A549 (cell line): ENCODE measurements around the gene P3H2. TPM values are rescaled to one million over a fixed set of nuclear protein-coding genes. Genes with fewer than 3 reads are reported as not detected.

Experiments used
- ATAC-seq, 2 experiments: fragments of 200-7000 bp in 1 of 2; fragments of >200 bp in 1 of 2; cut with Nextera tagmentation in 1 of 2; cut with Tn5 transposase in 1 of 2; 3 replicates each; pipeline versions ENCODE4 v1.8.0 to v1.9.1; 2018 to 2020; ENCODE audit warnings: mild to moderate bottlenecking in 1 of 2, moderate library complexity in 1 of 2
- CTCF ChIA-PET: fragments of 300-600 bp; sonication (Branson Sonifier 250); formaldehyde crosslinking; extraction: SDS; loops from one replicate; lab custom pipeline; 2021; ENCODE audit warnings: antibody characterized with exemption, inconsistent platforms; lab: Yijun Ruan, JAX
- POLR2A ChIA-PET: fragments of 350-600 bp; formaldehyde crosslinking; extraction: SDS; loops from one replicate; lab custom pipeline; 2021; ENCODE audit warnings: antibody characterized with exemption, inconsistent platforms; lab: Yijun Ruan, JAX
- DNase-seq, 2 experiments: peaks; one replicate each; pipeline versions ENCODE4 v3.0.0 to v3.0.0-alpha.2; 2011 to 2016; ENCODE audit warnings: low read depth in 1 of 2, low spot score in 1 of 2
- FAIRE-seq: peaks from 2 replicates; lab custom pipeline; 2011; peaks lifted over from hg19 to GRCh38; lab: Jason Lieb, UNC
- H3K27ac ChIP-seq, 2 experiments: fragments of >200 bp; sonication (Bioruptor Twin); formaldehyde crosslinking; 3 replicates each; pipeline ENCODE4 v1.5.1; 2016 to 2017
- H3K4me1 ChIP-seq: fragments of >200 bp; sonication (Bioruptor Twin); formaldehyde crosslinking; 3 replicates; pipeline ENCODE4 v1.6.1; 2016
- H3K4me2 ChIP-seq: fragments of >200 bp; sonication (Bioruptor Twin); formaldehyde crosslinking; 3 replicates; pipeline ENCODE4 v1.6.1; 2016
- H3K4me3 ChIP-seq: fragments of >200 bp; sonication (Bioruptor Twin); formaldehyde crosslinking; 3 replicates; pipeline ENCODE4 v1.5.1; 2016
- H3K9me3 ChIP-seq: fragments of >200 bp; sonication (Bioruptor Twin); formaldehyde crosslinking; 3 replicates; pipeline ENCODE4 v1.6.1; 2016
- CEBPB ChIP-seq, 2 experiments: fragments of >200 bp in 1 of 2; sonication (Bioruptor Twin) in 1 of 2; formaldehyde crosslinking in 1 of 2; IDR thresholded peaks; 2 replicates each; pipeline ENCODE4 v1.6.1; 2012 to 2016
- CHD2 ChIP-seq: fragments of 150-350 bp; IDR thresholded peaks from 2 replicates; pipeline ENCODE4 v1.6.1; 2014; ENCODE audit warnings: low read length; ENCODE audit not compliant: partially characterized antibody
- CTCF ChIP-seq: fragments of >200 bp; sonication (Bioruptor Twin); formaldehyde crosslinking; IDR thresholded peaks from 3 replicates; pipeline ENCODE4 v1.5.1; 2016
- EHMT2 ChIP-seq: fragments of 200-600 bp; sonication (generic); IDR thresholded peaks from 2 replicates; pipeline ENCODE4 v1.6.1; 2016; ENCODE audit warnings: antibody characterized with exemption, low read depth, mild to moderate bottlenecking, moderate library complexity
- EP300 ChIP-seq, 2 experiments: fragments of >200 bp; sonication (Bioruptor Twin); formaldehyde crosslinking; IDR thresholded peaks; 2 replicates in 1 of 2; 3 replicates in 1 of 2; pipeline ENCODE4 v1.6.1; 2016 to 2017
- FOSB ChIP-seq: fragments of 250-450 bp; sonication (Bioruptor Pico); IDR thresholded peaks from 2 replicates; pipeline ENCODE4 v1.5.0; 2020; ENCODE audit warnings: mild to moderate bottlenecking, moderate library complexity
- FOSL2 ChIP-seq, 2 experiments: fragments of 450-650 bp in 1 of 2; fragments of >200 bp in 1 of 2; sonication (Bioruptor Twin) in 1 of 2; formaldehyde crosslinking; IDR thresholded peaks; 2 replicates each; pipeline versions ENCODE4 v1.5.0 to v1.6.1; 2016 to 2020; ENCODE audit warnings: mild to moderate bottlenecking in 1 of 2, moderate library complexity in 1 of 2
- GATA3 ChIP-seq: IDR thresholded peaks from 2 replicates; pipeline ENCODE4 v1.6.1; 2012; ENCODE audit warnings: borderline replicate concordance
- HEYL ChIP-seq: fragments of 250-450 bp; sonication (Bioruptor Pico); IDR thresholded peaks from 2 replicates; pipeline ENCODE4 v1.8.0; 2021; ENCODE audit warnings: mild to moderate bottlenecking, moderate library complexity
- HMGXB4 ChIP-seq: fragments of 250-450 bp; sonication (Bioruptor Pico); IDR thresholded peaks from 2 replicates; pipeline ENCODE4 v1.5.0; 2021; ENCODE audit warnings: mild to moderate bottlenecking, moderate library complexity, borderline replicate concordance
- JUN ChIP-seq, 2 experiments: fragments of >200 bp; sonication (Bioruptor Twin); formaldehyde crosslinking; IDR thresholded peaks; 2 replicates in 1 of 2; 3 replicates in 1 of 2; pipeline ENCODE4 v1.6.1; 2016 to 2017
- JUNB ChIP-seq: fragments of >200 bp; sonication (Bioruptor Twin); formaldehyde crosslinking; IDR thresholded peaks from 2 replicates; pipeline ENCODE4 v1.6.1; 2016
- KDM1A ChIP-seq: fragments of 200-600 bp; sonication (generic); IDR thresholded peaks from 2 replicates; pipeline ENCODE4 v1.6.1; 2016; ENCODE audit warnings: low read depth, mild to moderate bottlenecking
- MAFK ChIP-seq: fragments of 450-650 bp; IDR thresholded peaks from 2 replicates; pipeline ENCODE4 v1.6.1; 2014; ENCODE audit not compliant: partially characterized antibody
- POLR2A ChIP-seq: IDR thresholded peaks from 2 replicates; pipeline ENCODE4 v1.6.1; 2012; ENCODE audit warnings: mild to moderate bottlenecking, low read length
- POLR2AphosphoS2 ChIP-seq: conservative IDR thresholded peaks from 2 replicates; pipeline ENCODE4 v1.6.1; 2012; ENCODE audit warnings: low read length, improper control_type of control experiment, inconsistent platforms
- RAD21 ChIP-seq, 2 experiments: fragments of >200 bp in 1 of 2; sonication (Bioruptor Twin) in 1 of 2; formaldehyde crosslinking in 1 of 2; IDR thresholded peaks in 1 of 2; conservative IDR thresholded peaks in 1 of 2; 2 replicates in 1 of 2; 3 replicates in 1 of 2; pipeline ENCODE4 v1.6.1; 2012 to 2018; ENCODE audit warnings: inconsistent platforms in 1 of 2
- SMC3 ChIP-seq: fragments of >200 bp; sonication (Bioruptor Twin); formaldehyde crosslinking; IDR thresholded peaks from 3 replicates; pipeline ENCODE4 v1.6.1; 2018; ENCODE audit warnings: inconsistent platforms
- SREBF2 ChIP-seq: fragments of 450-650 bp; IDR thresholded peaks from 2 replicates; pipeline ENCODE4 v1.6.1; 2014; ENCODE audit warnings: mild to moderate bottlenecking, moderate library complexity
- WGBS: methylation state at CpG from one replicate; pipeline ENCODE4 v1.1.6; 2017; ENCODE audit errors: missing lambda C conversion rate; 5-methylcytosine and 5-hydroxymethylcytosine counted together
- polyA plus RNA-seq, 4 experiments: library from polyadenylated mRNA; depleted of rRNA in 3 of 4; stranded (reverse); fragments of >200 nt; fragmentation: RNase III in 1 of 4; extraction: RNeasy Plus Mini Kit Qiagen cat#74134 plus additional on column Dnase treatment in 1 of 4; gene quantifications; 2 replicates in 3 of 4; 3 replicates in 1 of 4; pipeline ENCODE4 v1.2.3, GENCODE V29; 2011 to 2017

Gene P3H2
- polyA plus RNA-seq, 2 of the 4 experiments (the other 2 are of a cell fraction) = 56.6 to 72.5 TPM

DNA sequence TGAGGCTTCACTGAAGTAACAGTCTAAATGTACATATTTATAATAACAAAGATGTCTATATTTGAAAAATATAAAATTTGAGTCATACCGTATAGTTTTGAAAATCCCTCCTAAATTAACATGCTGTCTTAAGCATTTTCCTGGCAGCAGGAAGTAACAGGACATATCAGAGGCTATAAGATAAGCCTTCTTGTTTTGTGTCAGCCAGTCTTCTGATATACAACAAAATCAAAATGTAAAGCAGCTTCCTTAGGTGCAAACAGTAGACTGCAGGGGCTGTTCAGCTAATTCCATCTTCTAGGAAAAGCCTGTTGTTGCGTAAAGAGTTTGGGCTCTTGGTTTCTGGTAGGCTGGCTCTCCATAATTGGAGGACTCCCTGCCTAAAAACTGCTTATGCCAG is 56.0 kb downstream of the P3H2 start:
- Histone ChIP-seq H3K9me3 (no peaks in the 10 kb centered on the region), H3K4me3 (peak overlapping the region; percentile 6; the same call in 1 of the 3 replicates), H3K4me2 (peak overlapping the region; percentile 79), H3K4me1 (peaks cover 49% of the 10 kb centered on the region), H3K27ac (peak overlapping the region; percentile 74 to 86)
- FAIRE-seq = no peak
- ChIA-PET CTCF (interaction anchor here (1.0 kb wide), 1 partner anchor 24 kb away, joined by 3 read pairs; no protein-coding TSS in a partner anchor), POLR2A (interaction anchor here (0.7 kb wide), 1 partner anchor 19 kb away, joined by 3 read pairs; no protein-coding TSS in a partner anchor)
- DNase-seq = no peak
- TF ChIP-seq JUN (IDR thresholded peaks at IDR 0.05) (0 out of 5 replicates have a peak, but pooled peaks of 1 of the 2 experiments have one; percentile 4), CHD2 (no peak), EP300 (IDR thresholded peaks at IDR 0.05) (no peak)
- WGBS = 49% methylated on average over 2 of the region's 2 CpGs
- peak in 1 of 2 experiments; percentile 51; a peak in 3 of 6 replicates for ATAC-seq

GRCh38 chr3:190064112-190064511 is 56.6 kb downstream of the P3H2 start:
- peak; percentile 79 for FAIRE-seq
- Histone ChIP-seq H3K4me2 (peak overlapping the region; percentile 79), H3K4me1 (peaks cover 50% of the 10 kb centered on the region), H3K4me3 (no peak overlapping the region), H3K27ac (peak overlapping the region; percentile 74 to 86), H3K9me3 (no peaks in the 10 kb centered on the region)
- WGBS = 2% methylated on average over 2 of the region's 3 CpGs
- peak; percentile 15 to 83 for DNase-seq
- ChIA-PET POLR2A (interaction anchor here (0.7 kb wide), 1 partner anchor 18 kb away, joined by 3 read pairs; no protein-coding TSS in a partner anchor), CTCF (interaction anchor here (1.0 to 2.2 kb wide), 3 partner anchors 24 to 57 kb away, joined by 3 to 6 read pairs (median 3); partner anchors contain the start of gene P3H2)
- ATAC-seq = peak; percentile 95 to 96
- no peak for TF ChIP-seq KDM1A
- TF ChIP-seq HEYL (CRISPR knock-in tag) = no peak
- no peak for TF ChIP-seq FOSB (CRISPR knock-in tag)
- TF ChIP-seq JUNB = peak; percentile 73
- TF ChIP-seq EP300 (IDR thresholded peaks at IDR 0.05) = peak; percentile 18 to 36; a peak in 2 of 5 replicates
- peak; percentile 68; the same call in 1 of the 2 replicates for TF ChIP-seq FOSL2 (IDR thresholded peaks at IDR 0.05)
- TF ChIP-seq FOSL2 (CRISPR knock-in tag; IDR thresholded peaks at IDR 0.05) = peak; percentile 83
- peak in 1 of 2 experiments; percentile 5; a peak in 1 of 5 replicates for TF ChIP-seq RAD21 (conservative IDR thresholded peaks at IDR 0.05 in 1 of 2, IDR thresholded peaks at IDR 0.05 in 1 of 2)
- TF ChIP-seq MAFK = no peak
- TF ChIP-seq CTCF = no peak
- TF ChIP-seq JUN (IDR thresholded peaks at IDR 0.05) = peak in 1 of 2 experiments; percentile 37; a peak in 1 of 5 replicates
- 0 out of 3 replicates have a peak, but pooled peaks have one; percentile 19 for TF ChIP-seq SMC3
- TF ChIP-seq EHMT2 = no peak
- peak; percentile 73; the same call in 1 of the 2 replicates for TF ChIP-seq GATA3
- TF ChIP-seq, all 56 proteins: peak for 7

GRCh38 chr3:190063490-190063889 is 57.2 kb downstream of the P3H2 start:
- TF ChIP-seq HMGXB4 (CRISPR knock-in tag) (no peak), POLR2A (no peak), SREBF2 (no peak), POLR2AphosphoS2 (no peak), CEBPB (IDR thresholded peaks at IDR 0.05) (no peak)
- ATAC-seq = no peak
- peak overlapping the region; percentile 64 to 81 for H3K27ac ChIP-seq
- ChIA-PET POLR2A (no interaction called here), CTCF (interaction anchor here (0.8 to 2.2 kb wide), 5 partner anchors 9 to 102 kb away, joined by 3 to 6 read pairs (median 3); partner anchors contain the start of gene P3H2)
- H3K4me1 ChIP-seq = peaks cover 56% of the 10 kb centered on the region
- FAIRE-seq = no peak
- H3K4me2 ChIP-seq = peak overlapping the region; percentile 79
- no peak for DNase-seq
- no peaks in the 10 kb centered on the region for H3K9me3 ChIP-seq
- WGBS = 70% methylated on average over 3 of the region's 3 CpGs
- no peak overlapping the region for H3K4me3 ChIP-seq
